Umbilical cord (tissue), 2 donors: ENCODE measurements around the gene RUNX1. TPM values are rescaled to one million over a fixed set of nuclear protein-coding genes. Genes with fewer than 3 reads are reported as not detected.
A peak's percentile ranks its signal among the peaks of the same experiment; 100 is the strongest.
"Not testable (repeated sequence)": the region's sequence is repeated elsewhere in the genome, so short reads cannot be mapped to it uniquely, and the experiment has no call there.

ENCODE experiments used
- DNase-seq: peaks from one replicate; pipeline ENCODE4 v3.0.0-alpha.2; 2015; ENCODE audit warnings: low spot score
- total RNA-seq: library from RNA; depleted of rRNA; stranded (reverse); fragments of >200 nt; gene quantifications from one replicate; pipeline ENCODE4 v1.2.3, GENCODE V29; 2014; ENCODE audit warnings: low replicate concordance; ENCODE audit not compliant: insufficient read depth

RUNX1 gene
- total RNA-seq, 1 donor from 2014 or later, result 30.8 TPM

DNA sequence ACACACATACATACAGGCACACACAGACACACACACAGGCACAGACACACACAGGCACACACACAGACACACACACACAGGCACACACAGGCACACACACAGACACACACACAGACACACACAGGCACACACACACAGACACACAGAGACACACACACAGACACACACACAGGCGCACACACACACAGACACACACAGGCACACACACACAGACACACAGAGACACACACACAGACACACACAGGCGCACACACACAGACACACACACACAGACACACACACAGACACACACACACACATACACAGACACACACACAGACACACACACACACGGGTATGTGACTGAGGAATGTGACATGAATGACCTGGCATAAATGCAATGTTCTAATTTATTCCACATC, 55.6 kb downstream of the RUNX1 start:
- DNase-seq, result not testable (repeated sequence)

DNA sequence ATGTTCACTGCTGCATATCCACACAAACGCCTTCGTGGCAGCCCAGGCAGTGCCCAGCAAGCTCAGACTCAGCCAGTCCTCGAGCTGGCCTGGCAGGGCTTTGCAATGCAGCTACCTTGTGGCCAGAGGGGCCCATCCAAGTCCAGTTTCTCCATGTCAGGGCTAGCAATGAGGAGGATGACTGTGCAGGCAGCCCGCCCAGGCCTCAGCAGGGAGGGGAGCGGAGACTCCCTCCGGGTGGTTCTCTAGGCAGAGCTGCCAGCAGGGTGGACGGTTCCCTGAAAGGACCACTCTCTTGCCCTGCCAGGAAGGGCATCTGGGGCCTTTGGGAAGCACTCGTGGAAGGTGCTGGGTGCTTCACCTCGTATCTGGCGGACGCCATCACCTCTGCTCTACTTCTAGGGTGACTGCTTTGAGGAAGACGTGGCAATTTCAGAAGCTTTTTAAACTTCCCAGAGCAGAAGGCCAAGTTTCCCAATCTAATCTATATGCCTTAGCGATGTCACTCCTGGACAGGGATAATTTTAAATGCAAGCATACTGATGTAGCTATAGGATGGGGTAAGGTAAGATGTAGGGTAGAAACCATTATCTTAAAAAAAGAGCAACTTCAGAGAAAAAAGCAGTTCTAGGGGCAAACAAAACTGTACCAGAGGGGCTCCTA, 56.2 kb downstream of the RUNX1 start:
- no peak for DNase-seq

DNA sequence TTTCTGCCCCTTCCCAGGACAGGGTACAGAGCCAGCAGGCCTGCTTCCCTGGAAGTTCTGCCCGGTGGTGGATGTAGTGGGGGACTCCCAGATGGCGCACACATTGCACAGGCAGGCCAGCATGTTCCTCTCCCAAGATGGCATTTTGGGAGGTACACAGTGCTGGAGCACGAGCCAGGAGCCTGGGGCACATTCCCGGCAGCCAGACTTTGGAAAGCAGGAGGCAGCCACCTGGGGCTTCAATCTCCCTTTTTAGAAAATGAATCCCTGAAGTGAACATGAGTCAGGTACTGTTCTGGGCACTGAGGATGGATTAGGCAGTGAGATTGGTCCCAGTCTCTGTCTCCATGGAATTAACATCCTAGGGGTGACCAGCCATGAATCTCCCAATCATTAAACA, 56.9 kb downstream of the RUNX1 start:
- DNase-seq, result no peak

DNA sequence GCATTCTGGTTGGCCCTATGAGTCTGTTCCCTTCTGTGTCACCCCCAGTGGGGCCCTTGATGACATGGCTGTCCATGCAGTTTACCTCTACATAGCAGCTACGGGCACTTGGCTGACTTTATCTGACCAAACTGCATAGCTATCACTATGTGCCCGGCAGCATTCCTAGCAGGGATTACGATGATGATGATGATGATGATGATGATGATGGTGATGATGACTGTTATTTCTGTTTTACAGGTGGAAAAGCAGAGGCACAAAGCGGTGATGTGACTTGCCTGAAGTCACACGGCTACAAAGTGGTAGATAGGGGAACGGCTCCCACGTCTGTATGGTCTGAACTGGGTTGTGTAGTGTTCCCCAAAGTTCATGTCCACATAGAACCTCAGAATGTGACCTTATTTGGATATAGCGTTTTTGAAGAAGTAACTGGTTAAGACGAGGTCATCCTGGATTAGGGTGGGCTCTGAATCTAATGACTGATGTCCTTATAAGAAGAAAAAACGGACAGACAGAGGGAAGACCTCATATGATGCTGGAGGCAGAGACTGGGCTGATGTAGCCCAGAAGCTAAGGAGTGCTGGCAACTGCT, 57.6 kb downstream of the RUNX1 start:
- no peak for DNase-seq

DNA sequence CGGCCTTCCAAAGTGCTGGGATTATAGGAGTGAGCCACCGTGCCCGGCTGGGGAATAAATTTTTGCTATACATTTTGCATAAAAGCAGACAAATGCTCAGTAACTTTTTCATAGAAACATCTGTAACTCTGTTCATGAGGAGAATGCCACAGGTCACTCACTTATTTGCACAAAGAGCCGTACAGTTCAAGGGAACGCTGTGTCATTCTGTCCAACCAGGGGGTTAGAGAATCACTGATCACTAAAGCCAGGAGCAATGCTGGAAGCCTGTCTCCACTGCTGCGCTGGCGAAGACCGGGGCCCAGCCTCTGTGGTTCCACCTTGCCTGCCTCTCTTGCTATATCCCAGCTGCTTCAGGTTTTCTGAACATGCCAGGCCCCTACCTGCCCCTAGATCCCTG, 58.3 kb downstream of the RUNX1 start:
- no peak for DNase-seq

DNA sequence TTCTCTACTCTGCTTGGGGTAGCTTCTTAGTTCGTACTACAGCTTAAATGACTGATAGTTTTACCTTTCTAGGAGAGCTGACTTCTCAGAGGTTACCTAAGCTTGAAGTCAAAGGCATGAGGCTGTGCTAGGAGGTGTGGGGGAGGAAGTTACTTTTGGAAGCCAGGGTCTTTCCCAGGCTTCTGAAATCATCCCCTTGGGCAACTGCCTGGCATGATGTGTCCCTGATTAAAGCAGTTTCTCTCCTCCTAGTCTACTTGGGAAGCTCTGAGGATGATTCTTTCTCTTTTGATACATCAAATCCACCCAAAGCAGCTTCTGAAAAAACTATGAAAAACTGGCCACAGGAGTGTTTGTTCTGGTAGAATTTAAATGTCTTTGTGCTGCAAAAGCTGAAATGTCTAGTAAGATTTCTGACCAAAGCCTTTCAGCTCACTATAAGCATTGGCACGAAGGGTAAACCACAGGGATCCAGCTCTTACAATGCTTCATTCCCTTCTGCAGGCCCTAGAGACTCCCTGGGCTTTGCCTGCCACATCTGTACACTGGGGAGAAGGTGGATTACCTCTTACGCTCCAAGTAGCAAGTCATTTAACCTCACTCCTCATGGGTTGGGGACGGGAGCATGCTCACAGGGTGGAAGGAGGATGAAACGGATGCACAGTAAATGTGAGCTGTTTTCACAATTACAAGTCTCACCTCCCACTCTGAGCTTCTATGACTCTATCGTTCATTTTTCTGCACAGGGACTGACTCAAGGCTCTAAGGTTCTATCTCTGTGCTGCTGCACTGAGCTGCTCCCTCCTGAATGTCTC, 59.6 kb downstream of the RUNX1 start:
- DNase-seq, result peak; percentile 61

DNA sequence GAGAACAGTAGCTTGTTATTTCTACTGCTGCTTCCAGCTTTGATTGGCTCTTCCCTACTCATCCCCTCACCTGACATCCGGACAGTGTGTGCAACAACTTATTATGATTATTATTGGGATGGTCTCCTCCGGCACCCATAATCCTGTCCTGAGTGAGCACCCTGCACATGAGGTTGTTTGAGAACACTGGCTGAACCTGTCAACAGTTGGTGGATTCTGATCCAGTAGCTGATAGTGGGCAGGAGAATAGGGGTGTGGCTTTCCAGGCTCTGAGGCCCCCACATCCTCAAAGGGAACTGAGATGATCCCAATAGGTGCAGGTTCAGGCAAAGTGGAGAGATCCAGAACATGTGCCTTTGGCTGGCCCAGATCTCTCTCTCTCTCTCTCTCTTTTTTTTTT, 60.5 kb downstream of the RUNX1 start:
- DNase-seq, result no peak

DNA sequence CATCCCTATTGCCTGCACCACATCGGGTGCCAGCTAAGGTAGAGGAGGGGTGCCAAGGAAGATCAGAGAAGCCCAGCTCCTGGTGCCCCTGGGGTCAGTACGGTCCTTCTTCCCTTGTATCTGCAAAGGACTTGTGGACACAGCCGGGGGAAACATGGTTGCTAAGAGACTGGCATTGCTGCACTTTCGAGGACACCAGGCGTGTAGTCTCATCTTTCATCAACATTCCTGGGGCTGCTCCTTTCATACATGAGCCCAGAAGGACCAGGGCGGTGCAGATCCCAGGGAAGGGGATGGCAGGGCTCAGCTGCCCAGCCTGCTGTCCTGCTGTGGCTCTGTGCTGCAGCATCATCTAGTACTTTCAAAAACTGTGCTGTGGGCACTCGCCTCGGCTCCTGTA, 61.0 kb downstream of the RUNX1 start:
- no peak for DNase-seq

DNA sequence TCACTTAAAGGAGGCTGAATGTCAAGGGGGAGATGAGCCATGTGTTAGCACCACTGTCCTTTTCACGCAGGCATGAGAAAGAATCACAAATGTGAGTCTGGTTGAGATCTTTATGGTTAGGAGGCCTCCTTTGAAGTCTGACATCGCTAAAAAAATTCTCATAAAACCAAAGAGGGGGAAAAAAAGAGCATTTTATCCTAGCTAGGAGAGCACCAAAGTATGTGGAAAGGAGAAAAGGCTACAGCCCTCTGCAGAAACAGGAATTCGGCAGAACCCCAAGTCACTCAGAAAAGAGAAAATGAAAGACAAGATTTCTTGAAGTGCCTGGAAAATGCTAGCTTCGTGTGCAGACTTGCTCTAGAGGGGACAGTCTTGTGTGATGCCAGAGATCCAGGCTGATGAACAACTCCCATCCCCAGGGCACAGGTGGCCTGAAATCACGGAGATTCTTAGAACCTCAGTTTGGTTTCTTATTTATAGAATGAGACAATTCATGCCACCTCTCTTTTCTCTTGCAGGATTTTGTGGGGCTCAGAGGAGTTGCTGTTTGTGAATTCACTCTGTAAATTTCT, 61.5 kb downstream of the RUNX1 start:
- DNase-seq, result no peak

DNA sequence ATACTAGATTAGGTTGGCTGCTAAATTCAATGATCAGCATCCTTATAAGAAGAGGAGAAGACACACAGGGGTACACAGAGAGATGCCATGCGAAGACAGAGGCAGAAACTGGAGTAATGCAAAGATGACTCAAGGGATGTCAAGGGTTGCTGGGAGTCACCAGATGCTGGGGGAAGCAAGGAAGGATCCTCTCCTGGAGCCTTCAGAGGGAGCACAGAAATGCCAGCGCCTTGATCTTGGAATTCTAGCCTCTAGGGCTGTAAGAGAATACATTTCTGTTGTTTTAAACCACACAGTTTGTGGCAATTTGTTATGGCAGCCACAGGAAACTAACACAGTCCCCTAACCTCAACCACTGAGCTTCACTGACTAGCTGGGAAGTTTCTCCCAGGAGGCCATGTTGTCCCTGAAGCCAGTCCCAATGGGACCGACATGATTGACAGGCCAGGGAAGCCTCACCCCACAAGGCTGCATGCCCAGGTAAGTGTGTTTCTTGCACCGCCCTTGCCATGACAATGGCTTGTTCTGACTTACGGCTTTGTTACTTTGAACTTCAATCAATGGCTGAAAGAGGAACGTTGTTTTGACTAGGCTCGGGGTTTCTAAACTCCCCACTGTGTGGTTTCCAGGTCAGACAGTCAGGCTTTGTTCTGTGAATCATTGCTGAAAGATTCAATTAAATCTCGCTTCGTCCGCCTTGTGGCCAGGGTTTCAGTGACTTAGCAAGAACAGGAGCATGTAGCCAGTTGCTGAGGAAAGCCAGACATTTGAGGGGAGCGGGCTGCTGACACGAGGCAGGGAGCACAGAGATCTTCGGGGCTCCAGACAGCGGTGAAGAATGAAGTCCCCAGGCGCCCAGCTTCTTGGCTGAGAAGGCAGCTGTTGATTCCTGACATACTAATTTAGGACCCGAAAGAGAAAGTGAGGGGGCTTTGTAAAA, 62.3 kb downstream of the RUNX1 start:
- peak; percentile 61 for DNase-seq

- no peak for DNase-seq
These were observed 64.6 kb downstream of the RUNX1 start for GRCh38 chr21:34984356-34985058.

GRCh38 chr21:34983680-34984086, 65.4 kb downstream of the RUNX1 start:
- no peak for DNase-seq

- no peak for DNase-seq
These were observed 67.3 kb downstream of the RUNX1 start for GRCh38 chr21:34981791-34982190.

- no peak for DNase-seq
These were observed 68.5 kb downstream of the RUNX1 start for GRCh38 chr21:34980423-34981115.

DNA sequence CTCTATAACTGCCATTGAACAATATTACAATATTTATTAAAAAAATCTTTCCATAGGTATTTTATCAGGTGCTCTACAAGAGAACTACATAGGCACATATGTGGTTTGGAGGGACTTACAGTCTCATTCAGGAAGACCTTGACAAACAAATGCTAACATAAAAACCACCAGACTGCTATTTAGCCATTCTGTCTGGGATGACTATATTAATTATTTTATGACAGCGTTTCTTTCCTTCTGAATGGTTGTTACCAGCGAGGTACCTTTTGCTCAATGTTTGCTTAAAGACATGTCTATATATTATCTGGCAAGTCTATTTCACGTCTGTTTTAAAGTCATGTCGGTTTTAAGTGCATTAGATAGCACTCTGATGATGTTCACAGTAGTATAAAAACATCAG, 69.7 kb downstream of the RUNX1 start:
- no peak for DNase-seq

- DNase-seq, result no peak
These were observed 71.8 kb downstream of the RUNX1 start for GRCh38 chr21:34977333-34977732.

GRCh38 chr21:34974162-34974981, 74.7 kb downstream of the RUNX1 start:
- DNase-seq, result no peak

DNA sequence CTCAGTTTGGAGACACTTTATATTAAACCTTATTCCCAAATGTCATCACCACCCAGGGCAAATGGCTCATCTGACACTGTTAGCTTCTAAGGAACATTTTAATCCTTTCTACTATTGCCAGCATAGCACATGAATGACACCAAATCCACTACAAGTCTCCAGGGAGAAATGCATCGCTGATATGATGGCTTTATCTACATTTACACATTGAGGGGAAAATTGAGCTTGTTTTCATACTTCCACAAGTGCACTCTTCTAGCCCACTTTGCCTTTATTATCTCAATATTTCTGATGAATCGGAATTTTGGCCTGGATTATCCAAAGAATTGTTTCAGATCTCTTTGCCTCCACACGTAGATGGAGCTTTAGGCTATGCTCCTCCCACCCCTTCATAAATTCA, 75.4 kb downstream of the RUNX1 start:
- no peak for DNase-seq

GRCh38 chr21:34971656-34972055, 77.4 kb downstream of the RUNX1 start:
- no peak for DNase-seq
